GM18858 (cell line): ENCODE measurements around the gene AKR1C8.
"Not testable (repeated sequence)": the region's sequence is repeated elsewhere in the genome, so short reads cannot be mapped to it uniquely, and the experiment has no call there.

ENCODE experiments used
- ATAC-seq: cut with Tn5 transposase; IDR thresholded peaks from one replicate; pipeline ENCODE4 v1.9.1; 2021; ENCODE audit not compliant: unreplicated experiment

Gene AKR1C8

GRCh38 chr10:5168897-5169420 lies 16.0 kb downstream of the AKR1C8 start:
- no peak for ATAC-seq

DNA sequence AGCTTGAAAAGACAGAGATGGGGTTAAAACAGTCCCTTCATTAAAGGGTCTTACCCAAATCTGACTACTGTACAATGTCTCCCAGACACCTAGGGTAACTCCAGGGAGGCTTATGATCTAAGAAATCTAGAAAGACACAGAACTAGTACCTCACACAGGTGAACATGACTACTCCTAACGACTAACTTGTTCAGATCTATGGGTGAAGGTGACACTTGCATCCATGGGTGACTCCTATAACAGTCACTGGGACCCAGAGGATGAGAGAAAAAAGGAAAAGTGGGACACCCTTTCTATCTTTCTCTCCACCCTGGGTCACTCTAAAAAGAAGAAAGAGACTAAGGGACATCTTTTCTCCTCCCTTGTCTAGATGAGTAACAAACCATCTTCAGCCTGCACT lies 19.2 kb downstream of the AKR1C8 start:
- no peak for ATAC-seq

- no peak for ATAC-seq
These were observed 21.5 kb downstream of the AKR1C8 start for GRCh38 chr10:5163487-5163886.

GRCh38 chr10:5159126-5159525 lies 25.8 kb downstream of the AKR1C8 start:
- ATAC-seq, result no peak

- no peak for ATAC-seq
These were observed 27.4 kb downstream of the AKR1C8 start for GRCh38 chr10:5157501-5157900.

- no peak for ATAC-seq
These were observed 29.0 kb downstream of the AKR1C8 start for GRCh38 chr10:5155951-5156350.

DNA sequence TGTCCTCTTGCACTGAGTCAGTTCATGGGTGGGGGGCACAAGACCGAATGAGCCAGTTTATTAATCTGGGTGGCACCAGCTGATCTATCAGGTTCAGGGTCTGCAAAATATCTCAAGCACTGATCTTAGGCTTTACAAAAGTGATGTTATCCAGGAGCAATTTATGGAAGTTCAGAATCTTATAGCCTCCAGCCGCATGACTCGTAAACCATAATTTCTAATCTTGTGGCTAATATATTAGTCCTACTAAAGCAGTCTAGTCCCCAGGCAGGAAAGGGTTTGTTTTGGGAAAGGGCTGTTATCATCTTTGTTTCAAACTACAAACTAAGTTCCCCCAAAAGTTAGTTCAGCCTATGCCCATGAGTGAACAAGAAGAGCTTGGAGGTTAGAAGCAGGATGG lies 33.9 kb downstream of the AKR1C8 start:
- no peak for ATAC-seq

- no peak for ATAC-seq
These were observed 36.3 kb downstream of the AKR1C8 start for GRCh38 chr10:5148678-5149032.

DNA sequence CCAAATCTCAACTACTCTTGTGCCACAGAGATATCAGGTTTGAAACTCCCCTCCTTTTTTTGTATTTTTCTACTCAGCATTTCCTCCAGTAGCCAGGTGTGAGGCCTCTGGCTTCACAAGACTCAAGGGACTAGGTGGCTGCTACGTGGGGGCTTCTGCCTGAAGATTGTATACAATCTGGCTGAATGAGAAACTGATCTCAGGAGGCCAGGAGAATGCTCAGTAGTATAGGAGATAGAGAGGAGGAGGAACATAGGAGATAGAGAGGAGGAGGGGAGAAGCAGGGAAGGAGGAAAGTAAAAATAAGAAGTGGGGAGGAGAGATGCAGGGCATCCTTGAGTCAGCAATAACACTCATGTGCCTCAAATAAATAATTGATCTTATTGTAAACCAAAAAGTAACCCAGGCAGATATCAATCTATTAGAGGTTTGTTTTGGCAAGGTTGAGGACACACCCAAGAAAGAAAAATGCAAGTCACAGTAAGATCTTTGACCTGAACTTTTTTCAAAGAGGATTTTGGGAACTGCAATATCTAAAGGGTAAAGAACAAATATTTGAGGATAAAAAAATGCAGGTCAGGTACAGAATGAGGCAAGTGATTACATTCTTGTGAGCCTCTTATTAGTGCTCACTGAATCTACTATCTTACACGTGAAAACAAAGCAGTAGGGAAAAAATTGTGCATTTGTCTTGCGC lies 36.8 kb downstream of the AKR1C8 start:
- no peak for ATAC-seq

GRCh38 chr10:5147255-5147980 lies 37.5 kb downstream of the AKR1C8 start:
- ATAC-seq, result no peak

GRCh38 chr10:5146920-5147254 lies 38.1 kb downstream of the AKR1C8 start:
- ATAC-seq, result no peak

DNA sequence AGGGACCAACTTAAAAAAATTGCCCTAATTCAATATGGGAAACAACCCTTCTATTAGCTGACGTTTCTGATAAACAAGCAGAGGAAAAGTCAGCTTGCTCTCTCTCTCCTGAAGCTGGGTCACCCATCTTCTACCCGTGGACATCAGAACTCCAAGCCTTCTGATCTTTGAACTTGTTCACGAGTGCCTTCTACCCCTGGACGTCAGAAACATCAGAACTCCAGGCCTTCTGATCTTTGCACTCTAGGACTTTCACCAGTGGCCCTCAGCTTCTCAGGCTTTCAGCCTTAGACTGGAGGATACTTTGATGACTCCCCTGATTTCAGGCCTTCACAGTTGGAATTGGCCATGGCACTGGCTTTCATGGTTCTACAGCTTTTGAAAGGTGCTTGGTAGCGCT lies 41.8 kb downstream of the AKR1C8 start:
- ATAC-seq, result no peak

DNA sequence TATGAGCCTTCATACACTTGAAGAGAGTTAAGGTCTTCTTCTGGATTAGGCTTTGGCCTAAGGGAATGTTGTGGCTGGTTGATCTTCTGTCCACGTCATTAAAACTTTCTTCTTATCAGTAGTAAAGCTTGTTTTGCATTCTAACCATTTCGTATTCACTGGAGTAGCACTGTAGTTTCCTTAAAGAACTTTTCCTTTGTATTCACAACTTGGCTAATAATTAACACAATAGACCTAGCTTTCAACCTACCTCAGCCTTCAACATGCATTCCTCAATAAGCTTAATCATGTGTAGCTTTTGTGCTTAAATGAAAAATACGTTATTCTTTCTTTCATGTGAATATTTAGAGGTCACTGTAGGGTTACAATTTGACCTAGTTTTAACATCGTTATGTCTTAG lies 42.8 kb downstream of the AKR1C8 start:
- no peak for ATAC-seq

DNA sequence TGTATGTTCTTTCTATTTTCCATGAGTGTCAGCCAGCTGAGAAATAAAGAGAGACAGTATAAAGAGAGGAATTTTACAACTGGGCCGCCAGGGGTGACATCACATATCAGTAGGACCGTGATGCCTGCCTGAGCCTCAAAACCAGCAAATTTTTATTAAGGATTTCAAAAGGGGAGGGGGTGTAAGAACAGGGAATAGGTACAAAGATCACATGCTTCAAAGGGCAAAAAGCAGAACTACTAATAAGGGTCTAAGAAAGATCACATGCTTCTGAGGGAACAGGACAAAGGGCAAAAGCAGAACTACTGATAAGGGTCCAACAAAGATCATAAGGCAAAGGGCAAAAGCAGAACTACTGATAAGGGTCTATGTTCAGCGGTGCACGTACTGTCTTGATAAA lies 47.3 kb downstream of the AKR1C8 start:
- ATAC-seq, result not testable (repeated sequence)

GRCh38 chr10:5136468-5137087 lies 48.4 kb downstream of the AKR1C8 start:
- ATAC-seq, result no peak

DNA sequence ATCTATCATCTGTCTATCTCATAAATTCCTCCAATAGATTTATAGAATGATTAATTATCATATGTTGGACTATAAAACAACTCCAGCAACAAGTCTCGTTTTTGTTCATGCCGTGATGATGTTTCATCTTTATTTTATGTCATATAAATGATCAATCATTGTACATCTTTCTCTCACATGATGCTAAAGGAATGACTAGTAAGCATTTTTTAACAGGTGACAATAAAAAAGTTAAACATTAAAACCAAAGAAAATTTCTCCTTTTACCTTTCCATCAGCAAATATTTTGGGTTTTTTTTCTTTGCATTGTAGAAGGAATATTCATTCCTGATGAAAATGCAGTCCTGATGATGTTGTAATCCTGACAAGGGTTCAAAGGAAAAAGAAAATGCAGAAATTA lies 49.4 kb downstream of the AKR1C8 start:
- no peak for ATAC-seq

GRCh38 chr10:5125315-5126044 lies 59.5 kb downstream of the AKR1C8 start:
- no peak for ATAC-seq

GRCh38 chr10:5123886-5124285 lies 61.1 kb downstream of the AKR1C8 start:
- no peak for ATAC-seq

DNA sequence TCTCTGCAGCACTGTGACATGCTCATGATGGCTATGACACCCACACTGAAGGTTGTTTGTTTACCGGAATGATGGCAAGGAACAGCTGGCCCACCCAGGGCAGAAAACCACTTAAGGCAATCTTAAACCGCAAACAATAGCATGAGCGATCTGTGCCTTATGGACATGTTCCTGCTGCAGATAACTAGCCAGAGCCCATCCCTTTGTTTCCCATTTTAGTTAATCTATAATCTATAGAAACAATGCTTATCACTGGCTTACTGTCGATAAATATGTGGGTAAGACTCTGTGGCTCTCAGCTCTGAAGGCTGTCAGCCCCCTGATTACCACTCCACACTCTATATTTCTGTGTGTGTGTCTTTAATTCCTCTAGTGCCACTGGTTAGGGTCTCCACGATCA lies 65.0 kb downstream of the AKR1C8 start:
- not testable (repeated sequence) for ATAC-seq

GRCh38 chr10:5117026-5117425 lies 67.9 kb downstream of the AKR1C8 start:
- no peak for ATAC-seq

DNA sequence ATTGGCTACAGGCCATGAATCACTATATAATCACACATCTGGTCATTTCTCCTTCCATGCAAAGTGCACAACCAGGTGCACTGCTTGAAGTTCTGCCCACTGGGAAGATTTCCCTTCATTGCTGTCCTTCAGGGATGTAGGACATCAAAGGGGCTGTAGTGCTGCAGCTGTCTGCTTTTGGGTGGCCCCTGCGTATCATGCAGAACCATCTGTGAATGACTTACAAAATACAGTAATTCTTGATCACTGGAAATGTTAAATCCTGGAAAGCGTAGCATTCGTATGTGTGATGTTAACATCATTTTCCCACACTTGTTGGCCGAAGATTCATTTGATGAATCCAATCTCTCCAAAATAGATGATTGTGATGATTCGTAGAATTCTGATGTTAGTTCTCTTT lies 68.3 kb downstream of the AKR1C8 start:
- no peak for ATAC-seq

- not testable (repeated sequence) for ATAC-seq
These were observed 75.1 kb downstream of the AKR1C8 start for GRCh38 chr10:5109861-5110260.
